GM19395 (cell line): ENCODE results near the gene SLC9A5.

Experiments
- ATAC-seq: cut with Tn5 transposase; IDR thresholded peaks from one replicate; pipeline ENCODE4 v1.9.1; 2021; ENCODE audit warnings: mild to moderate bottlenecking, moderate library complexity; ENCODE audit not compliant: unreplicated experiment

The SLC9A5 gene

GRCh38 chr16:67280090-67281015 lies 31.6 kb downstream of the SLC9A5 start:
- ATAC-seq, result no peak

- ATAC-seq, result no peak
Observed at GRCh38 chr16:67281536-67282446, 33.0 kb downstream of the SLC9A5 start.

GRCh38 chr16:67282447-67282805 lies 33.6 kb downstream of the SLC9A5 start:
- no peak for ATAC-seq

GRCh38 chr16:67283039-67283825 lies 34.5 kb downstream of the SLC9A5 start:
- no peak for ATAC-seq

- no peak for ATAC-seq
Observed at GRCh38 chr16:67283826-67284555, 35.2 kb downstream of the SLC9A5 start.

- ATAC-seq, result no peak
Observed at GRCh38 chr16:67284699-67285646, 36.2 kb downstream of the SLC9A5 start.

- ATAC-seq, result no peak
Observed at GRCh38 chr16:67286441-67287235, 37.9 kb downstream of the SLC9A5 start.

- ATAC-seq, result no peak
Observed at GRCh38 chr16:67287960-67288359, 39.2 kb downstream of the SLC9A5 start.

GRCh38 chr16:67291461-67291860 lies 42.7 kb downstream of the SLC9A5 start:
- ATAC-seq, result no peak

- no peak for ATAC-seq
Observed at GRCh38 chr16:67294171-67294757, 45.5 kb downstream of the SLC9A5 start.

GRCh38 chr16:67294938-67295361 lies 46.2 kb downstream of the SLC9A5 start:
- no peak for ATAC-seq

GRCh38 chr16:67296420-67296819 lies 47.6 kb downstream of the SLC9A5 start:
- ATAC-seq, result no peak

- no peak for ATAC-seq
Observed at GRCh38 chr16:67298277-67298676, 49.5 kb downstream of the SLC9A5 start.

GRCh38 chr16:67299269-67299668 lies 50.5 kb downstream of the SLC9A5 start:
- no peak for ATAC-seq

- no peak for ATAC-seq
Observed at GRCh38 chr16:67301080-67301782, 52.5 kb downstream of the SLC9A5 start.

- no peak for ATAC-seq
Observed at GRCh38 chr16:67302076-67302475, 53.3 kb downstream of the SLC9A5 start.

- ATAC-seq, result no peak
Observed at GRCh38 chr16:67302970-67303369, 54.2 kb downstream of the SLC9A5 start.
